GM23338 (cell line): Measurements from ENCODE around the gene AFF2.

ENCODE experiments used
- CREB1 ChIP-seq: fragments of 250-450 bp; sonication (Bioruptor Pico); IDR thresholded peaks from 2 replicates; pipeline ENCODE4 v1.5.0; 2020; ENCODE audit warnings: low read depth, mild to moderate bottlenecking, moderate library complexity
- EZH2 ChIP-seq: fragments of 200-600 bp; sonication (generic); IDR thresholded peaks from one replicate; pipeline ENCODE4 v1.8.0; 2017; ENCODE audit warnings: antibody characterized with exemption, mild to moderate bottlenecking, low read depth; ENCODE audit not compliant: unreplicated experiment
- EZH2phosphoT487 ChIP-seq: fragments of 200-600 bp; sonication (generic); IDR thresholded peaks from one replicate; pipeline ENCODE4 v1.8.1; 2018; ENCODE audit warnings: antibody characterized with exemption; ENCODE audit not compliant: unreplicated experiment
- POLR2AphosphoS5 ChIP-seq: IDR thresholded peaks from 2 replicates; pipeline ENCODE4 v1.6.1; 2016; ENCODE audit warnings: antibody characterized with exemption, low read depth
- ZNF114 ChIP-seq: fragments of 250-450 bp; sonication (Bioruptor Pico); IDR thresholded peaks from 2 replicates; pipeline ENCODE4 v1.5.0; 2020; ENCODE audit warnings: mild to moderate bottlenecking, moderate library complexity
- TF ChIP-seq, protein P1 (sequence below), 2 experiments: fragments of 200-600 bp in 1 of 2; sonication (generic) in 1 of 2; conservative IDR thresholded peaks; 2 replicates each; pipeline versions ENCODE4 v1.5.1 to v1.6.1; 2016 to 2017; ENCODE audit warnings: antibody characterized with exemption in 2 of 2, low read depth in 2 of 2, mild to moderate bottlenecking in 2 of 2, moderate library complexity in 1 of 2

DNA sequence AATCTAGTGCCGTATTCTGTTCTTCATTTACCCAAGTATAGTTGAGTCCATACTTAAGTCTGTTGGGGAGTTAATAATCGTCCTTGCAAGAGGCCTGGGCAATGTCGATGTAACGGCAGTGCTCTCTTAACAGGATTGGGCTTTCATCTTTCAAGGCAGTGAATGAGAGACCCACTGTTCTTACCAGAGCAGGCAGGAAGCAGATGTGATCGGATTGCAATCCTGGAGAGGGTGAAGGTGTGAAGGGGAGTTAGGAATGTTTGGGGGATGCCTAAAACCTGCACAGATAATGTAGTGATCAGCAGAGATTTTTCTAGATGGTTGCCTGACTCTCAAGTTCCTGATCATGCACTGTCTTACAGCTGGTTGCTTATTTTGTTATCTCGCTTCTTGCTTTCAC lies 308.4 kb downstream of the AFF2 start:
- TF ChIP-seq POLR2AphosphoS5 (no peak), EZH2phosphoT487 (no peak), EZH2 (no peak), ZNF114 (CRISPR knock-in tag) (no peak), CREB1 (CRISPR knock-in tag) (no peak)
- TF ChIP-seq, protein P1, sequence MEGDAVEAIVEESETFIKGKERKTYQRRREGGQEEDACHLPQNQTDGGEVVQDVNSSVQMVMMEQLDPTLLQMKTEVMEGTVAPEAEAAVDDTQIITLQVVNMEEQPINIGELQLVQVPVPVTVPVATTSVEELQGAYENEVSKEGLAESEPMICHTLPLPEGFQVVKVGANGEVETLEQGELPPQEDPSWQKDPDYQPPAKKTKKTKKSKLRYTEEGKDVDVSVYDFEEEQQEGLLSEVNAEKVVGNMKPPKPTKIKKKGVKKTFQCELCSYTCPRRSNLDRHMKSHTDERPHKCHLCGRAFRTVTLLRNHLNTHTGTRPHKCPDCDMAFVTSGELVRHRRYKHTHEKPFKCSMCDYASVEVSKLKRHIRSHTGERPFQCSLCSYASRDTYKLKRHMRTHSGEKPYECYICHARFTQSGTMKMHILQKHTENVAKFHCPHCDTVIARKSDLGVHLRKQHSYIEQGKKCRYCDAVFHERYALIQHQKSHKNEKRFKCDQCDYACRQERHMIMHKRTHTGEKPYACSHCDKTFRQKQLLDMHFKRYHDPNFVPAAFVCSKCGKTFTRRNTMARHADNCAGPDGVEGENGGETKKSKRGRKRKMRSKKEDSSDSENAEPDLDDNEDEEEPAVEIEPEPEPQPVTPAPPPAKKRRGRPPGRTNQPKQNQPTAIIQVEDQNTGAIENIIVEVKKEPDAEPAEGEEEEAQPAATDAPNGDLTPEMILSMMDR (conservative IDR thresholded peaks at IDR 0.05; ENCODE audit: low read depth in 2 of 2): no peak
